Measurements from ENCODE around the gene DIP2C.
A peak's percentile ranks its signal among the peaks of the same experiment; 100 is the strongest.
"Not testable (repeated sequence)": the region's sequence is repeated elsewhere in the genome, so short reads cannot be mapped to it uniquely, and the experiment has no call there.

Gene DIP2C

DNA sequence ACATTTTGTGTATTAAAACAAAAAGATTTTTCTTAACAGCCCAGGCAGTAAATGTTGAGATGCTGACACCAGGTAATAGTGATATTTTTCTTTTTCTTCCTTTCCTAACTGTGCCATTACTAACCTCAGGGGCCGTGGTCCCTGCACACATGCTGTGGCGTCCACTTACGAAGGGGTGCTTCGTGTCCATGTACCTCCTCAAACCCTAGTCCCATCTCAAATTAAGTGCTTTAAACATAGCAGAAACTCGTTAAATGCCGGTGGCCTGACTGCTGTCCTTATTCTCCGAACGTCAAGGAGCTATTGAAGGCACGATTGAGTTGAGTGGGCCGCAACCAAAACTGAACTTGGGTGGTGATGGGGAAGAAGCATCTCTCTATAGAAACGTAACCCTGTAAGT lies 421.8 kb downstream of the DIP2C start:
- peak overlapping the region; percentile 3; the same call in 1 of the 2 replicates for H3K27ac ChIP-seq
- TF ChIP-seq, protein P1, sequence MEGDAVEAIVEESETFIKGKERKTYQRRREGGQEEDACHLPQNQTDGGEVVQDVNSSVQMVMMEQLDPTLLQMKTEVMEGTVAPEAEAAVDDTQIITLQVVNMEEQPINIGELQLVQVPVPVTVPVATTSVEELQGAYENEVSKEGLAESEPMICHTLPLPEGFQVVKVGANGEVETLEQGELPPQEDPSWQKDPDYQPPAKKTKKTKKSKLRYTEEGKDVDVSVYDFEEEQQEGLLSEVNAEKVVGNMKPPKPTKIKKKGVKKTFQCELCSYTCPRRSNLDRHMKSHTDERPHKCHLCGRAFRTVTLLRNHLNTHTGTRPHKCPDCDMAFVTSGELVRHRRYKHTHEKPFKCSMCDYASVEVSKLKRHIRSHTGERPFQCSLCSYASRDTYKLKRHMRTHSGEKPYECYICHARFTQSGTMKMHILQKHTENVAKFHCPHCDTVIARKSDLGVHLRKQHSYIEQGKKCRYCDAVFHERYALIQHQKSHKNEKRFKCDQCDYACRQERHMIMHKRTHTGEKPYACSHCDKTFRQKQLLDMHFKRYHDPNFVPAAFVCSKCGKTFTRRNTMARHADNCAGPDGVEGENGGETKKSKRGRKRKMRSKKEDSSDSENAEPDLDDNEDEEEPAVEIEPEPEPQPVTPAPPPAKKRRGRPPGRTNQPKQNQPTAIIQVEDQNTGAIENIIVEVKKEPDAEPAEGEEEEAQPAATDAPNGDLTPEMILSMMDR (conservative IDR thresholded peaks at IDR 0.05), result no peak
- no peak for TF ChIP-seq ZFX (IDR thresholded peaks at IDR 0.05)

DNA sequence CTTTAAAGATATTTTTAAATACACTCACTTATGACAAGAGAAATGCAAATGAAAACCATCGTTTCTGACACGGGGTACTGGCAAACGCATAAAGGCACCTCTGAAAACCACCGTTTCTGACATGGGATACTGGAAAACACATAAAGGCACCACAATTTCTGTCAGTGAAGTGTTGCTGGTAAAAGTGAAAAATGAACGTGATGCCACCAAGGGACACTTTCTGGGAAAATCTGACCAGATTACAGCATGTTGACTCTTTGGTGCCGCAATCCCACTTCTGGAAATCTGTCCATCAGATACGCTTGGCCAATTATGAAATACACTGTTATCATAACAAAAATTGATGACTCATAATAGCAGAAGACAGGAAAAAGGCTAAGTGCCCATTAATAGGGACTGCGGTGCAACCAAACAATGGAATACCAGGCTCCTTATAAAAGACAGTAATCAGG lies 422.5 kb downstream of the DIP2C start:
- H3K27ac ChIP-seq, result no peak overlapping the region
- TF ChIP-seq, protein P1 (conservative IDR thresholded peaks at IDR 0.05), result no peak
- no peak for TF ChIP-seq ZFX (IDR thresholded peaks at IDR 0.05)

DNA sequence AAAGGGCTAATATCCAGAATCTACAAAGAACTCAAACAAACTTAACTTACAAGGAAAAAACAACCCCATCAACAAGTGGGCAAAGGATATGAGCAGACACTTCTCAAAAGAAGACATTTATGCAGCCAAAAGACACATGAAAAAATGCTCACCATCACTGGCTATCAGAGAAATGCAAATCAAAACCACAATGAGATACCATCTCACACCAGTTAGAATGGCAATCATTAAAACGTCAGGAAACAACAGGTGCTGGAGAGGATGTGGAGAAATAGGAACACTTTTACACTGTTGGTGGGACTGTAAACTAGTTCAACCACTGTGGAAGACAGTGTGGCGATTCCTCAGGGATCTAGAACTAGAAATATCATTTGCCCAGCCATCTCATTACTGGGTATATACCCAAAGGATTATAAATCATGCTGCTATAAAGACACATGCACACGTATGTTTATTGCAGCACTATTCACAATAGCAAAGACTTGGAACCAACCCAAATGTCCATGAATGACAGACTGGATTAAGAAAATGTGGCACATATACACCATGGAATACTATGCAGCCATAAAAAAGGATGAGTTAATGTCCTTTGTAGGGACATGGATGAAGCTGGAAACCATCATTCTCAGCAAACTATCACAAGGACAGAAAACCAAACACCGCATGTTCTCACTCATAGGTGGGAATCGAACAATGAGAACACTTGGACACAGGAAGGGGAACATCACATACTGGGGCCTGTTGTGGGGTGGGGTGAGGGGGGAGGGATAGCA lies 423.5 kb downstream of the DIP2C start:
- H3K27ac ChIP-seq, result not testable (repeated sequence)

DNA sequence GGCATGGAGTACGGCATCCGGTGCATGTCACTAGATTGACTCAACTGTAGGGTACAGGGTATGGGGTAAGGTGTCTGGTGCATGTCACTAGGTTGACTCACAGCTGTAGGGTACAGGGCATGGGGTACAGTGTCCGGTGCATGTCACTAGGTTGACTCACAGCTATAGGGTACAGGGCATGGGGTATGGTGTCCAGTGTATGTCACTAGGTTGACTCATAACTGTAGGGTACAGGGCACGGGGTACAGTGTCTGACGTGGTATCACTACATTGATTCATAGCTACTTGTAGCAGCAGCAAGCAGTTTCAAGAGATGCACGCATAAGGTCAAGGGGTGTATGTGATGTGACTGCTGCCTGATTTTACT lies 424.4 kb downstream of the DIP2C start:
- H3K27ac ChIP-seq, result not testable (repeated sequence)

DNA sequence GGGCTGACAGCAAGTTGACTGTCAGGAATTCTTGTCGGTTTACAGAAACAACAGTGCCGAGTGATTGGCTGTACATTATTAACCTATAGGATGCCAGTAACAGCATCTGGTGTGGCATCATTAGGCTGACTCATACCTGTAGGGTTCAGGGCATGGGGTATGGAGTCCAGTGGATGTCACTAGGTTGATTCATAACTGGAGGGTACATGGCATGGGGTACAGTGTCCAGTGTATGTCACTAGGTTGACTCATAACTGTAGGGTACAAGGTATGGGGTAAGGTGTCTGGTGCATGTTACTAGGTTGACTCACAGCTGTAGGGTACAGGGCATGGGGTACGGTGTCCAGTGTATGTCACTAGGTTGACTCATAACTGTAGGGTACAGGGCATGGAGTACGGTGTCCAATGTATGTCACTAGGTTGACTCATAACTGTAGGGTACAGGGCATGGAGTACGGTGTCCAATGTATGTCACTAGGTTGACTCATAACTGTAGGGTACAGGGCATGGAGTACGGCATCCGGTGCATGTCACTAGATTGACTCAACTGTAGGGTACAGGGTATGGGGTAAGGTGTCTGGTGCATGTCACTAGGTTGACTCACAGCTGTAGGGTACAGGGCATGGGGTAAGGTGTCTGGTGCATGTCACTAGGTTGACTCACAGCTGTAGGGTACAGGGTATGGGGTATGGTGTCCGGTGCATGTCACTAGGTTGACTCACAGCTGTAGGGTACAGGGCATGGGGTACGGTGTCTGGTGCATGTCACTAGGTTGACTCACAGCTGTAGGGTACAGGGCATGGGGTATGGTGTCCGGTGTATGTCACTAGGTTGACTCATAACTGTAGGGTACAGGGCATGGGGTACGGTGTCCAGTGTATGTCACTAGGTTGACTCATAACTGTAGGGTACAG lies 425.1 kb downstream of the DIP2C start:
- H3K27ac ChIP-seq, result not testable (repeated sequence)

DNA sequence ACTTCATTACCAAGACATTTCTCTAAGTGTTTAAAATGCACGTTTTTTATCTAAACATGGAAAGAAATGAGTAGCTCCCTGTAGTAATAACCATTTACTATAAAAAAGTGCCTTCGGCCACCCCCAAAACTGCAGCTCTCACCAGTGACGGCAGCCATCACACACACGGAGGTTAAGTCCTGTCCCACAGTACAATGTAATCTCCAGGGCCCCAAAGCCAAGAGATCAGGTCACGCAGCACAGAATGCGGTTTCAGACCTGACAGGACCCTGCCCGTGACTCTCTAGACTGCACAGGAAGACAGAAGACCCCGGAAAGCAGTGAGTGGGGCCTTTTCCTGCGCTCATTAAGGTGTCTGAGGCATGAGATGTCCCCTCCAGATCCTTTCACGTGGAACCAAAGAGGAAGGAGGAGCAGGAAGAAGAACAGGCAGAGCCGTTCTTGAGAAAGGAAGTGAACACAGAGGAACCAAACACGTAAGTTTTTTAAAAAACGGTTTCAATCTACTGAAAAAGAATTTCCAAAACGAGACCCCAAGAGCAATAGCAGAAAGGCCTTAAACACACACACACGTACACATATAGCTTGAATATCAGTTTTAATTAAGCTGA lies 428.5 kb downstream of the DIP2C start:
- no peak for TF ChIP-seq ZFX (IDR thresholded peaks at IDR 0.05)
- TF ChIP-seq, protein P1 (conservative IDR thresholded peaks at IDR 0.05), result no peak
- no peak overlapping the region for H3K27ac ChIP-seq

DNA sequence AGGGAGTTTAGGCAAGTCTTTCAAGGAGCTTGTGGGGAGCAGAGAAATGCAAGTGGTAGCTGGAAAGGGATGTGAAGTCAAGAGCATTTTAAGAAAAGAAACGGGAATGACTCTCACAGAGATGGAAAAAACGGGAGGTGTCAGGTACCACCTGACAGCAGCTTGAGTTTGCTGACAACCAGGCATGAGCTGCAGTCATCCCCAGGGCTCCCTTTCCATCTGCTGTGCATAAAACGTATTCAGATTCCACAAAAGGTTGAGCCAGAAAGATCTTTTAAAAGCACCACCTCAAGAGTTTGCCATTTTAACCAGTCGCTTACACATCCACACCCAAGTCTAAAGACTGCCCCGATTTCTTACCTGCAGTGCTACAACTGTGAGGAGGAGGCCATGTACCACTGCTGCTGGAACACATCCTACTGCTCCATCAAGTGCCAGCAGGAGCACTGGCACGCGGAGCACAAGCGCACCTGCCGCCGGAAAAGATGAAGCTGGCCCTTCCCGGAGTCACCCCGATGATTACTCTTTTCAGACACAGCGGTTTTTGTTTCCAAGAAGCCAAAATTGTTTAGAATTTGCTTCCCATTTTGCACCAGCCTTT lies 437.4 kb downstream of the DIP2C start:
- H3K27ac ChIP-seq, result no peak overlapping the region
- TF ChIP-seq, protein P1 (conservative IDR thresholded peaks at IDR 0.05), result no peak
- no peak for TF ChIP-seq ZFX (IDR thresholded peaks at IDR 0.05)

DNA sequence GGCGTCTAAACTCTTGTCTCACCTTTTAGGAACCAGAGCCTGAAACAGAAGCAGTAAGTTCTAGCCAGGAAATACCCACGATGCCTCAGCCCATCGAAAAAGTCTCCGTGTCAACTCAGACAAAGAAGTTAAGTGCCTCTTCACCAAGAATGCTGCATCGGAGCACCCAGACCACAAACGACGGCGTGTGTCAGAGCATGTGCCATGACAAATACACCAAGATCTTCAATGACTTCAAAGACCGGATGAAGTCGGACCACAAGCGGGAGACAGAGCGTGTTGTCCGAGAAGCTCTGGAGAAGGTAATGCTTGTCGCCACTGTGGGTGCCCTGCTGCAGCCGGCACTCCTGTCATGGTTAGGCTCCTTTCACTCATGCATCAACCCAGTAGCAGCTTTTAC lies 441.2 kb downstream of the DIP2C start:
- TF ChIP-seq, protein P1 (conservative IDR thresholded peaks at IDR 0.05), result no peak
- no peak for TF ChIP-seq ZFX (IDR thresholded peaks at IDR 0.05)

More for the DNA sequence above, 441.2 kb downstream of the DIP2C start:
- no peak overlapping the region for H3K27ac ChIP-seq
